Natural killer cell (primary cell): ENCODE measurements around the gene WDR37. TPM values are rescaled to one million over a fixed set of nuclear protein-coding genes. Genes with fewer than 3 reads are reported as not detected.
"Not testable (repeated sequence)": the region's sequence is repeated elsewhere in the genome, so short reads cannot be mapped to it uniquely, and the experiment has no call there.

ENCODE experiments used
- ATAC-seq, 3 donors: fragments of 150-1000 bp in 2 of 3; fragments of 200-7000 bp in 1 of 3; cut with Tn5 transposase; 1 replicate in 1 of 3; 2 replicates in 2 of 3; pipeline ENCODE4 v1.10.0; 2021; ENCODE audit warnings: mild to moderate bottlenecking in 2 of 3, moderate library complexity in 2 of 3
- DNase-seq, 2 donors: peaks; one replicate each; pipeline versions ENCODE4 v3.0.0 to v3.0.0-alpha.2; 2013 to 2021; ENCODE audit warnings: mixed read lengths in 1 of 2
- H3K27ac ChIP-seq: one replicate; pipeline ENCODE4 v1.5.1; 2013; ENCODE audit warnings: mild to moderate bottlenecking, low read length
- H3K27me3 ChIP-seq: one replicate; pipeline ENCODE4 v1.6.1; 2013; ENCODE audit warnings: low read length; ENCODE audit not compliant: control insufficient read depth, insufficient read depth
- H3K36me3 ChIP-seq: one replicate; pipeline ENCODE4 v1.6.1; 2013; ENCODE audit warnings: low read length; ENCODE audit not compliant: control insufficient read depth, insufficient read depth
- H3K4me1 ChIP-seq: one replicate; pipeline ENCODE4 v1.6.1; 2013; ENCODE audit warnings: low read length; ENCODE audit not compliant: control insufficient read depth, insufficient read depth
- H3K4me3 ChIP-seq: one replicate; pipeline ENCODE4 v1.5.1; 2013; ENCODE audit warnings: low read length
- H3K9me3 ChIP-seq: one replicate; pipeline ENCODE4 v1.6.1; 2013; ENCODE audit warnings: low read length; ENCODE audit not compliant: control insufficient read depth, insufficient read depth
- H3K27ac Mint-ChIP-seq, 2 donors: one replicate each; pipeline ENCODE4 v1.8.0; 2022; ENCODE audit warnings: mild to moderate bottlenecking in 2 of 2, mixed read lengths in 2 of 2, moderate library complexity in 1 of 2
- H3K27me3 Mint-ChIP-seq, 2 donors: one replicate each; pipeline ENCODE4 v1.8.0; 2022; ENCODE audit warnings: low read depth in 2 of 2, mixed read lengths in 2 of 2
- H3K36me3 Mint-ChIP-seq: one replicate; pipeline ENCODE4 v1.8.0; 2022; ENCODE audit warnings: mixed read lengths
- H3K4me1 Mint-ChIP-seq, 2 donors: one replicate each; pipeline ENCODE4 v1.8.0; 2022; ENCODE audit warnings: mixed read lengths in 2 of 2
- H3K4me3 Mint-ChIP-seq: one replicate; pipeline ENCODE4 v1.8.0; 2022; ENCODE audit warnings: mild to moderate bottlenecking, moderate library complexity, mixed read lengths
- H3K9me3 Mint-ChIP-seq, 2 donors: one replicate each; pipeline ENCODE4 v1.8.0; 2022; ENCODE audit warnings: mixed read lengths in 2 of 2
- CTCF ChIP-seq: fragments of 200-600 bp; IDR thresholded peaks from one replicate; pipeline ENCODE4 v1.8.0; 2022; ENCODE audit warnings: antibody characterized with exemption
- WGBS: methylation state at CpG from one replicate; pipeline ENCODE4 v1.1.7; 2013; ENCODE audit warnings: missing lambda C conversion rate; ENCODE audit not compliant: insufficient coverage; 5-methylcytosine and 5-hydroxymethylcytosine counted together
- intact Hi-C: fragments of 100-400 bp; cut with micrococcal nuclease; formaldehyde crosslinking; loops from one replicate; pipeline ENCODE4 v1.14.2; 2022
- total RNA-seq, 4 donors: library from RNA; stranded (reverse); fragments of 120-200 nt in 1 of 4; gene quantifications; one replicate each; pipeline versions ENCODE4 v1.2.3 to v1.2.4, GENCODE V29; 2013 to 2022

Gene WDR37
- total RNA-seq, 3 donors from 2014 or later (not counting 1 experiment from before 2014, with no cell fraction given): 56.3 to 59.6 (median 57.6) TPM

- Mint-ChIP-seq H3K27me3 (no peaks in the 10 kb centered on the region), H3K36me3 (peaks cover 14% of the 10 kb centered on the region), H3K4me3 (no peak overlapping the region), H3K27ac (peak overlapping the region; percentile 87 to 92), H3K4me1 (peaks cover 70 to 76% of the 10 kb centered on the region in 2 donors), H3K9me3 (no peaks in the 10 kb centered on the region)
- Histone ChIP-seq H3K27me3 (no peaks in the 10 kb centered on the region), H3K36me3 (peaks cover 68% of the 10 kb centered on the region), H3K9me3 (no peaks in the 10 kb centered on the region), H3K27ac (no peak overlapping the region), H3K4me3 (no peak overlapping the region), H3K4me1 (peaks cover 8% of the 10 kb centered on the region)
- TF ChIP-seq CTCF: no peak
- ATAC-seq (no peak), DNase-seq (no peak)
- WGBS: 88% methylated on average over 5 of the region's 6 CpGs
- intact Hi-C loops: no loop called here
Measured at GRCh38 chr10:1115607-1115955, 59.4 kb downstream of the WDR37 start.

- ATAC-seq (no peak), DNase-seq (no peak)
- H3K4me3 Mint-ChIP-seq: peak overlapping the region; percentile 35
- peak overlapping the region in 1 of 2 donors; percentile 42 for H3K27ac Mint-ChIP-seq
- Histone ChIP-seq H3K36me3 (peaks cover 70% of the 10 kb centered on the region), H3K9me3 (no peaks in the 10 kb centered on the region), H3K4me3 (no peak overlapping the region), H3K4me1 (peaks cover 5% of the 10 kb centered on the region), H3K27me3 (no peaks in the 10 kb centered on the region), H3K27ac (no peak overlapping the region)
- no peaks in the 10 kb centered on the region for H3K9me3 Mint-ChIP-seq
- H3K27me3 Mint-ChIP-seq: no peaks in the 10 kb centered on the region
- intact Hi-C loops: no loop called here
- peaks cover 14% of the 10 kb centered on the region for H3K36me3 Mint-ChIP-seq
- WGBS: 95% methylated on average over 12 of the region's 12 CpGs
- no peak for TF ChIP-seq CTCF
- peaks cover 65 to 71% of the 10 kb centered on the region in 2 donors for H3K4me1 Mint-ChIP-seq
Measured at GRCh38 chr10:1116051-1116450, 59.9 kb downstream of the WDR37 start.

- Mint-ChIP-seq H3K9me3 (no peaks in the 10 kb centered on the region), H3K36me3 (peaks cover 14% of the 10 kb centered on the region), H3K27me3 (no peaks in the 10 kb centered on the region), H3K27ac (peak overlapping the region; percentile 36 to 54), H3K4me3 (peak overlapping the region; percentile 35), H3K4me1 (peaks cover 59 to 65% of the 10 kb centered on the region in 2 donors)
- 88% methylated on average over 10 of the region's 10 CpGs for WGBS
- H3K27ac ChIP-seq: no peak overlapping the region
- DNase-seq: no peak
- no peaks in the 10 kb centered on the region for H3K27me3 ChIP-seq
- no peak overlapping the region for H3K4me3 ChIP-seq
- H3K36me3 ChIP-seq: peaks cover 75% of the 10 kb centered on the region
- no peak for ATAC-seq
- H3K4me1 ChIP-seq: peaks cover 5% of the 10 kb centered on the region
- H3K9me3 ChIP-seq: no peaks in the 10 kb centered on the region
- intact Hi-C loops: no loop called here
- no peak for TF ChIP-seq CTCF
Measured at GRCh38 chr10:1116696-1117280, 60.6 kb downstream of the WDR37 start.

GRCh38 chr10:1117651-1118050, 61.5 kb downstream of the WDR37 start:
- H3K4me3 Mint-ChIP-seq: no peak overlapping the region
- H3K27ac Mint-ChIP-seq: peak overlapping the region; percentile 36 to 54
- peak in 1 of 2 donors; percentile 33 for DNase-seq
- H3K9me3 Mint-ChIP-seq: no peaks in the 10 kb centered on the region
- peaks cover 51 to 56% of the 10 kb centered on the region in 2 donors for H3K4me1 Mint-ChIP-seq
- Histone ChIP-seq H3K4me3 (no peak overlapping the region), H3K4me1 (peaks cover 5% of the 10 kb centered on the region), H3K9me3 (no peaks in the 10 kb centered on the region), H3K27me3 (no peaks in the 10 kb centered on the region), H3K36me3 (peaks cover 77% of the 10 kb centered on the region), H3K27ac (no peak overlapping the region)
- no peak for ATAC-seq
- no peaks in the 10 kb centered on the region for H3K27me3 Mint-ChIP-seq
- H3K36me3 Mint-ChIP-seq: peaks cover 14% of the 10 kb centered on the region
- WGBS: 89% methylated on average over 11 of the region's 14 CpGs
- no peak for TF ChIP-seq CTCF
- intact Hi-C loops: no loop called here

- ATAC-seq, H3K27ac ChIP-seq: not testable (repeated sequence)
Measured at GRCh38 chr10:1118318-1118717, 62.1 kb downstream of the WDR37 start.

More at GRCh38 chr10:1118318-1118717, 62.1 kb downstream of the WDR37 start:
- intact Hi-C loops, H3K4me3 Mint-ChIP-seq, H3K27me3 Mint-ChIP-seq, H3K4me1 ChIP-seq, H3K27ac Mint-ChIP-seq, H3K27me3 ChIP-seq, H3K9me3 ChIP-seq, DNase-seq, H3K4me3 ChIP-seq, H3K9me3 Mint-ChIP-seq: not testable (repeated sequence)
- Mint-ChIP-seq H3K4me1 (peaks cover 46 to 51% of the 10 kb centered on the region in 2 donors), H3K36me3 (peaks cover 14% of the 10 kb centered on the region)
- WGBS: 82% methylated on average over 5 of the region's 6 CpGs
- peaks cover 76% of the 10 kb centered on the region for H3K36me3 ChIP-seq
